ENCODE measurements around the gene USP53. TPM values are rescaled to one million over a fixed set of nuclear protein-coding genes. Genes with fewer than 3 reads are reported as not detected.

USP53 gene
- total and polyA plus RNA-seq, 9 of the 15 experiments (the other 6 are each of a cell fraction or from before 2014, with no cell fraction given): 2.9 to 9.6 (median 8.3) TPM

- no peak for TF ChIP-seq TSHZ1 (CRISPR knock-in tag; IDR thresholded peaks at IDR 0.05)
- TF ChIP-seq ELF4 (CRISPR knock-in tag; IDR thresholded peaks at IDR 0.05): no peak
- peak; percentile 45; the same call in 1 of the 2 replicates for TF ChIP-seq SOX6 (IDR thresholded peaks at IDR 0.05)
- TF ChIP-seq RCOR1 (IDR thresholded peaks at IDR 0.05; ENCODE audit: borderline replicate concordance in 1 of 2, low read depth in 2 of 2, low read length in 2 of 2): peak in 1 of 2 experiments; percentile 29; a peak in 1 of 4 replicates
- no peak for TF ChIP-seq TCFL5 (CRISPR knock-in tag; conservative IDR thresholded peaks at IDR 0.05)
- no peak for TF ChIP-seq PBX2 (CRISPR knock-in tag; IDR thresholded peaks at IDR 0.05; ENCODE audit: low read depth)
- peak; percentile 44; the same call in 1 of the 2 replicates for TF ChIP-seq PBX2 (tag; conservative IDR thresholded peaks at IDR 0.05; ENCODE audit: low read depth)
- TF ChIP-seq ARID1B (IDR thresholded peaks at IDR 0.05): peak; percentile 41; the same call in 1 of the 2 replicates
- TF ChIP-seq MTA1 (IDR thresholded peaks at IDR 0.05; ENCODE audit: borderline replicate concordance): no peak
- no peak for TF ChIP-seq MYC (IDR thresholded peaks at IDR 0.05; ENCODE audit: low read depth, low read length)
- no peak for TF ChIP-seq MYC (CRISPR knock-in tag; IDR thresholded peaks at IDR 0.05; ENCODE audit: borderline replicate concordance, low read depth)
- no peak for TF ChIP-seq CBX2 (IDR thresholded peaks at IDR 0.05; ENCODE audit: insufficient read depth, low read length, poor library complexity, severe bottlenecking)
- no peak for TF ChIP-seq SIRT6 (IDR thresholded peaks at IDR 0.05; ENCODE audit: low read depth, low read length)
- no peak for TF ChIP-seq MCM3 (IDR thresholded peaks at IDR 0.05)
- no peak for TF ChIP-seq ZFP91 (CRISPR knock-in tag; IDR thresholded peaks at IDR 0.05)
- TF ChIP-seq BRCA1 (IDR thresholded peaks at IDR 0.05): no peak
- TF ChIP-seq BRCA1 (CRISPR knock-in tag; IDR thresholded peaks at IDR 0.05): no peak
- TF ChIP-seq ZNF239 (CRISPR knock-in tag; IDR thresholded peaks at IDR 0.05): no peak
- no peak for TF ChIP-seq KDM5B (IDR thresholded peaks at IDR 0.05; ENCODE audit: insufficient replicate concordance, low read depth, low read length)
- TF ChIP-seq SMC3 (conservative IDR thresholded peaks at IDR 0.05; ENCODE audit: insufficient read depth, low read depth, low read length): no peak
- TF ChIP-seq ZNF699 (CRISPR knock-in tag; IDR thresholded peaks at IDR 0.05; ENCODE audit: insufficient replicate concordance): no peak
- TF ChIP-seq ZNF232 (CRISPR knock-in tag; IDR thresholded peaks at IDR 0.05): no peak
Observed at GRCh38 chr4:119207051-119207450, 5.5 kb upstream of the USP53 start (continued).
